SH-SY5Y (cell line): ENCODE measurements around the gene PTPRD.

Experiments
- GATA2 ChIP-seq: IDR thresholded peaks from 2 replicates; pipeline ENCODE4 v1.6.1; 2011; ENCODE audit warnings: mild to moderate bottlenecking, low read depth, low read length
- GATA3 ChIP-seq: IDR thresholded peaks from 2 replicates; pipeline ENCODE4 v1.6.1; 2011; ENCODE audit warnings: low read depth, mild to moderate bottlenecking, low read length, moderate library complexity

The PTPRD gene

GRCh38 chr9:9819886-9820285 is 792.9 kb downstream of the PTPRD start:
- TF ChIP-seq GATA2 (no peak), GATA3 (no peak)

- TF ChIP-seq GATA2 (no peak), GATA3 (no peak)
Observed at GRCh38 chr9:9817176-9817575, 795.6 kb downstream of the PTPRD start.

- no peak for TF ChIP-seq GATA2
- no peak for TF ChIP-seq GATA3
Observed at GRCh38 chr9:9804109-9804508, 808.7 kb downstream of the PTPRD start.

- TF ChIP-seq GATA3 (no peak), GATA2 (no peak)
Observed at GRCh38 chr9:9799287-9799686, 813.5 kb downstream of the PTPRD start.

GRCh38 chr9:9792144-9792857 is 820.5 kb downstream of the PTPRD start:
- TF ChIP-seq GATA2 (no peak), GATA3 (no peak)

GRCh38 chr9:9791611-9792010 is 821.2 kb downstream of the PTPRD start:
- TF ChIP-seq GATA3, result no peak
- no peak for TF ChIP-seq GATA2

GRCh38 chr9:9790216-9790872 is 822.5 kb downstream of the PTPRD start:
- TF ChIP-seq GATA2 (no peak), GATA3 (no peak)

GRCh38 chr9:9783711-9784110 is 829.1 kb downstream of the PTPRD start:
- TF ChIP-seq GATA3 (no peak), GATA2 (no peak)

GRCh38 chr9:9783211-9783610 is 829.6 kb downstream of the PTPRD start:
- no peak for TF ChIP-seq GATA3
- no peak for TF ChIP-seq GATA2

GRCh38 chr9:9778293-9778692 is 834.5 kb downstream of the PTPRD start:
- TF ChIP-seq GATA2 (no peak), GATA3 (no peak)

- TF ChIP-seq GATA2 (no peak), GATA3 (no peak)
Observed at GRCh38 chr9:9774471-9774870, 838.3 kb downstream of the PTPRD start.

- no peak for TF ChIP-seq GATA2
- TF ChIP-seq GATA3, result no peak
Observed at GRCh38 chr9:9771314-9771713, 841.5 kb downstream of the PTPRD start.

- no peak for TF ChIP-seq GATA3
- TF ChIP-seq GATA2, result no peak
Observed at GRCh38 chr9:9764821-9765220, 848.0 kb downstream of the PTPRD start.

GRCh38 chr9:9754186-9754585 is 858.6 kb downstream of the PTPRD start:
- TF ChIP-seq GATA3, result no peak
- TF ChIP-seq GATA2, result no peak

- no peak for TF ChIP-seq GATA3
- TF ChIP-seq GATA2, result no peak
Observed at GRCh38 chr9:9753266-9753665, 859.5 kb downstream of the PTPRD start.
